CD14-positive monocyte (primary cell): Measurements from ENCODE around the gene ZNF506. TPM values are rescaled to one million over a fixed set of nuclear protein-coding genes. Genes with fewer than 3 reads are reported as not detected.
"Not testable (repeated sequence)": the region's sequence is repeated elsewhere in the genome, so short reads cannot be mapped to it uniquely, and the experiment has no call there.

Experiments
- DNase-seq, 3 donors: peaks; one replicate each; pipeline ENCODE4 v3.0.0-alpha.2; 2011 to 2022
- H2AFZ ChIP-seq: 2 replicates; pipeline ENCODE4 v1.6.0; 2012; ENCODE audit warnings: mild to moderate bottlenecking, low read depth, low read length, inconsistent platforms; ENCODE audit not compliant: insufficient read depth, poor library complexity, severe bottlenecking
- H3K27ac ChIP-seq, 2 donors: 1 replicate in 1 of 2; 2 replicates in 1 of 2; pipeline ENCODE4 v1.5.1; 2012 to 2013; ENCODE audit warnings: low read length in 2 of 2, control low read depth in 1 of 2, inconsistent platforms in 1 of 2, low read depth in 1 of 2, mild to moderate bottlenecking in 1 of 2
- H3K27me3 ChIP-seq, 2 donors: one replicate each; pipeline versions ENCODE4 v1.6.0 to v1.6.1; 2011 to 2013; ENCODE audit warnings: low read length in 2 of 2; ENCODE audit not compliant: control insufficient read depth in 2 of 2, insufficient read depth in 2 of 2
- H3K36me3 ChIP-seq, 2 donors: replicated peaks in 1 of 2; 1 replicate in 1 of 2; 2 replicates in 1 of 2; pipeline versions ENCODE4 v1.5.1 to v1.6.1; 2012 to 2013; ENCODE audit warnings: low read length in 2 of 2, control low read depth in 1 of 2, inconsistent platforms in 1 of 2, mild to moderate bottlenecking in 1 of 2; ENCODE audit not compliant: insufficient read depth in 2 of 2, control insufficient read depth in 1 of 2
- H3K4me1 ChIP-seq, 2 donors: 1 replicate in 1 of 2; 2 replicates in 1 of 2; pipeline versions ENCODE4 v1.5.1 to v1.6.1; 2012 to 2013; ENCODE audit warnings: low read length in 2 of 2, control low read depth in 1 of 2, inconsistent platforms in 1 of 2, mild to moderate bottlenecking in 1 of 2, moderate library complexity in 1 of 2; ENCODE audit not compliant: insufficient read depth in 2 of 2, control insufficient read depth in 1 of 2
- H3K4me2 ChIP-seq: replicated peaks from 2 replicates; pipeline ENCODE3; 2012; ENCODE audit warnings: low read length, moderate library complexity, mild to moderate bottlenecking; ENCODE audit not compliant: poor library complexity, severe bottlenecking; ENCODE audit errors: extremely low read depth
- H3K4me3 ChIP-seq, 3 experiments: fragments of 200-600 bp in 1 of 3; sonication (generic) in 1 of 3; replicated peaks in 1 of 3; 1 replicate in 2 of 3; 2 replicates in 1 of 3; pipeline ENCODE4 v1.5.1; 2011 to 2013; ENCODE audit warnings: low read length in 3 of 3, mild to moderate bottlenecking in 3 of 3, control low read depth in 2 of 3, low read depth in 2 of 3, inconsistent platforms in 1 of 3, moderate library complexity in 1 of 3
- H3K79me2 ChIP-seq: 2 replicates; pipeline ENCODE4 v1.6.0; 2012; ENCODE audit warnings: mild to moderate bottlenecking, control low read depth, inconsistent platforms, low read length, moderate library complexity; ENCODE audit not compliant: insufficient read depth
- H3K9ac ChIP-seq: 2 replicates; pipeline ENCODE4 v1.6.0; 2017; ENCODE audit warnings: low read length, mild to moderate bottlenecking; ENCODE audit not compliant: insufficient read depth, poor library complexity, severe bottlenecking
- H3K9me3 ChIP-seq, 2 donors: replicated peaks in 1 of 2; 1 replicate in 1 of 2; 2 replicates in 1 of 2; pipeline versions ENCODE4 v1.5.1 to v1.6.1; 2012 to 2013; ENCODE audit warnings: low read length in 2 of 2, control low read depth in 1 of 2; ENCODE audit not compliant: control insufficient read depth in 1 of 2, insufficient read depth in 1 of 2
- H4K20me1 ChIP-seq: 2 replicates; pipeline ENCODE4 v1.6.0; 2012; ENCODE audit warnings: mild to moderate bottlenecking, low read length, control low read depth, moderate library complexity; ENCODE audit not compliant: insufficient read depth
- H3K27ac Mint-ChIP-seq, 7 donors: one replicate each; pipeline ENCODE4 v1.8.0; 2020; ENCODE audit warnings: mild to moderate bottlenecking in 7 of 7, mixed read lengths in 7 of 7, moderate library complexity in 6 of 7, inconsistent platforms in 2 of 7
- H3K27me3 Mint-ChIP-seq, 3 donors: one replicate each; pipeline ENCODE4 v1.8.0; 2021 to 2022; ENCODE audit warnings: low read depth in 3 of 3, mild to moderate bottlenecking in 3 of 3, mixed read lengths in 3 of 3, moderate library complexity in 3 of 3, inconsistent platforms in 1 of 3
- H3K36me3 Mint-ChIP-seq, 2 donors: one replicate each; pipeline ENCODE4 v1.8.0; 2020; ENCODE audit warnings: mixed read lengths in 2 of 2, inconsistent platforms in 1 of 2, mild to moderate bottlenecking in 1 of 2
- H3K4me1 Mint-ChIP-seq: one replicate; pipeline ENCODE4 v1.8.0; 2020; ENCODE audit warnings: mild to moderate bottlenecking, mixed read lengths
- H3K4me3 Mint-ChIP-seq, 2 donors: one replicate each; pipeline ENCODE4 v1.8.0; 2020; ENCODE audit warnings: mild to moderate bottlenecking in 2 of 2, mixed read lengths in 2 of 2, moderate library complexity in 1 of 2
- H3K9me3 Mint-ChIP-seq, 7 donors: one replicate each; pipeline ENCODE4 v1.8.0; 2020 to 2022; ENCODE audit warnings: mixed read lengths in 7 of 7, mild to moderate bottlenecking in 6 of 7, moderate library complexity in 6 of 7, inconsistent platforms in 2 of 7
- WGBS: methylation state at CpG from one replicate; pipeline ENCODE4 v1.1.5; 2013; ENCODE audit warnings: missing lambda C conversion rate; ENCODE audit not compliant: insufficient coverage; 5-methylcytosine and 5-hydroxymethylcytosine counted together
- intact Hi-C, 2 donors: fragments of 100-400 bp; cut with micrococcal nuclease; formaldehyde crosslinking; loops; one replicate each; pipeline versions ENCODE4 v1.15.0 to v1.15.1; 2023
- polyA plus RNA-seq, 3 donors: library from polyadenylated mRNA; depleted of rRNA in 1 of 3; unstranded in 2 of 3; stranded (reverse) in 1 of 3; fragments of 300-500 nt in 2 of 3; fragments of >200 nt in 1 of 3; fragmentation: Illumina TruSeq in 2 of 3; gene quantifications; 1 replicate in 2 of 3; 2 replicates in 1 of 3; pipeline ENCODE4 v1.2.3, GENCODE V29; 2012 to 2021
- TF ChIP-seq, protein P1 (sequence below): fragments of 200-600 bp; IDR thresholded peaks from one replicate; pipeline ENCODE4 v1.8.0; 2022; ENCODE audit warnings: antibody characterized with exemption, mild to moderate bottlenecking

Gene ZNF506
- polyA plus RNA-seq, 3 donors, result 4.1 to 8.3 (median 6.1) TPM

- Mint-ChIP-seq H3K36me3 (peaks cover 19 to 69% of the 10 kb centered on the region in 2 donors), H3K4me1 (no peaks in the 10 kb centered on the region), H3K9me3 (peaks cover 51 to 87% (median 80%) of the 10 kb centered on the region in 7 donors), H3K4me3 (no peak overlapping the region), H3K27me3 (peaks cover 0 to 2% (median 0%) of the 10 kb centered on the region in 3 donors), H3K27ac (no peak overlapping the region)
- Histone ChIP-seq H3K27ac (no peak overlapping the region), H3K4me1 (no peaks in the 10 kb centered on the region), H3K4me3 (no peak overlapping the region), H4K20me1 (no peaks in the 10 kb centered on the region), H3K4me2 (no peak overlapping the region), H3K9me3 (peaks cover 69 to 85% of the 10 kb centered on the region in 2 donors), H3K27me3 (no peaks in the 10 kb centered on the region), H2AFZ (no peak overlapping the region), H3K9ac (no peak overlapping the region), H3K36me3 (peaks cover 0 to 31% of the 10 kb centered on the region in 2 donors), H3K79me2 (no peaks in the 10 kb centered on the region)
- TF ChIP-seq, protein P1, sequence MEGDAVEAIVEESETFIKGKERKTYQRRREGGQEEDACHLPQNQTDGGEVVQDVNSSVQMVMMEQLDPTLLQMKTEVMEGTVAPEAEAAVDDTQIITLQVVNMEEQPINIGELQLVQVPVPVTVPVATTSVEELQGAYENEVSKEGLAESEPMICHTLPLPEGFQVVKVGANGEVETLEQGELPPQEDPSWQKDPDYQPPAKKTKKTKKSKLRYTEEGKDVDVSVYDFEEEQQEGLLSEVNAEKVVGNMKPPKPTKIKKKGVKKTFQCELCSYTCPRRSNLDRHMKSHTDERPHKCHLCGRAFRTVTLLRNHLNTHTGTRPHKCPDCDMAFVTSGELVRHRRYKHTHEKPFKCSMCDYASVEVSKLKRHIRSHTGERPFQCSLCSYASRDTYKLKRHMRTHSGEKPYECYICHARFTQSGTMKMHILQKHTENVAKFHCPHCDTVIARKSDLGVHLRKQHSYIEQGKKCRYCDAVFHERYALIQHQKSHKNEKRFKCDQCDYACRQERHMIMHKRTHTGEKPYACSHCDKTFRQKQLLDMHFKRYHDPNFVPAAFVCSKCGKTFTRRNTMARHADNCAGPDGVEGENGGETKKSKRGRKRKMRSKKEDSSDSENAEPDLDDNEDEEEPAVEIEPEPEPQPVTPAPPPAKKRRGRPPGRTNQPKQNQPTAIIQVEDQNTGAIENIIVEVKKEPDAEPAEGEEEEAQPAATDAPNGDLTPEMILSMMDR, result no peak
- DNase-seq, result no peak
- intact Hi-C loops, result no loop called here
- WGBS, result 100% methylated on average over 2 of the region's 2 CpGs
These were observed 38.8 kb downstream of the ZNF506 start for GRCh38 chr19:19782783-19783182.

DNA sequence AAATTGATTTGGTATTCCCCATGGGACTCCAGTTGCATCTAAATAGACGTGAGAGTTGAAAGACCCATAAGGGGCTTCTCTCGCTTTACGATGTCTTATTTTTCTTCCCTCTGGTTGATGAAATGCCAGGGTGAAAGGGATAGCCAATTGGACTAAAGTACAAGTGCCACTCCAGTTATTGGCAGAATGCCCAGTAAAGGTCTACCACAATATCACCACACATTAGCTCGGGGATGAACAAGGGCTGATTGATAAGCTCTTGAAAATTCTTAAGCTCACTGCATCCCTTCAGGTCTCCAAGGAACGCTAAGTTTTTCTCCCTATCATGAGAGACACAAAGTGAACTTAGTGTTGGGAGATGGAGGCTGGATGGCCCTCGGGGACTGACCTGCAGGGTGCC lies 39.8 kb downstream of the ZNF506 start:
- WGBS, result no CpG with 5 or more reads among the region's 6 CpGs
- H3K4me1 ChIP-seq, intact Hi-C loops, H3K4me2 ChIP-seq, H3K4me3 ChIP-seq, H3K27me3 ChIP-seq, H3K9ac ChIP-seq, H4K20me1 ChIP-seq, H3K27ac ChIP-seq, H3K27ac Mint-ChIP-seq, H3K79me2 ChIP-seq, H3K27me3 Mint-ChIP-seq, H3K4me1 Mint-ChIP-seq, H3K4me3 Mint-ChIP-seq, H2AFZ ChIP-seq, DNase-seq: not testable (repeated sequence)
- Histone ChIP-seq H3K9me3 (peaks cover 62 to 75% of the 10 kb centered on the region in 2 donors), H3K36me3 (peaks cover 0 to 22% of the 10 kb centered on the region in 2 donors)
- peaks cover 15 to 59% of the 10 kb centered on the region in 2 donors for H3K36me3 Mint-ChIP-seq
- peaks cover 46 to 83% (median 73%) of the 10 kb centered on the region in 7 donors for H3K9me3 Mint-ChIP-seq
